H1 (cell line): Measurements from ENCODE around the gene CHCHD3. TPM values are rescaled to one million over a fixed set of nuclear protein-coding genes. Genes with fewer than 3 reads are reported as not detected.

Source experiments
- CBX8 ChIP-seq: fragments of 300-800, 300-1000 bp; sonication (generic); IDR thresholded peaks from 2 replicates; pipeline ENCODE4 v1.7.1; 2016; ENCODE audit warnings: low read depth, low read length, borderline replicate concordance
- E2F6 ChIP-seq: IDR thresholded peaks from 2 replicates; pipeline ENCODE4 v1.6.1; 2012; ENCODE audit warnings: inconsistent platforms
- KDM1A ChIP-seq: fragments of 200-600, 300-600 bp; sonication (generic); IDR thresholded peaks from 2 replicates; pipeline ENCODE4 v1.7.1; 2016; ENCODE audit warnings: mild to moderate bottlenecking, low read length, borderline replicate concordance
- KDM5A ChIP-seq: fragments of 200-600 bp; IDR thresholded peaks from 2 replicates; pipeline ENCODE4 v1.7.1; 2012; ENCODE audit warnings: mild to moderate bottlenecking, low read length, inconsistent platforms, mixed read lengths
- USF2 ChIP-seq: IDR thresholded peaks from 2 replicates; pipeline ENCODE4 v1.6.1; 2011; ENCODE audit warnings: low read length, improper control_type of control experiment
- polyA plus RNA-seq, 7 experiments: library from polyadenylated mRNA; depleted of rRNA in 3 of 7; stranded (reverse) in 5 of 7; unstranded in 2 of 7; fragments of >200 nt in 5 of 7; fragments of 200-250 nt in 2 of 7; gene quantifications; 1 replicate in 5 of 7; 2 replicates in 1 of 7; 4 replicates in 1 of 7; pipeline versions ENCODE4 v1.2.1 to v1.2.3, GENCODE V29; 2011 to 2013; ENCODE audit warnings: missing spikeins in 2 of 7, mixed read lengths in 2 of 7
- total RNA-seq: library from RNA; stranded (reverse); fragmentation: NEBNext Ultra II Directional; extraction: Animal tissue kit (Norgen Biotek cat#: 25700); gene quantifications from 2 replicates; pipeline ENCODE4 v1.2.1, GENCODE V29; 2021

Gene CHCHD3
- total and polyA plus RNA-seq, 2 of the 8 experiments (the other 6 are each of a cell fraction or from before 2014, with no cell fraction given) = 42.9 to 137 TPM

GRCh38 chr7:132765861-132766260 lies 316.0 kb downstream of the CHCHD3 start (continued):
- TF ChIP-seq KDM1A (no peak), KDM5A (no peak), E2F6 (no peak), USF2 (no peak), CBX8 (no peak)
